ENCODE data around the gene RNU6-8. TPM values are rescaled to one million over a fixed set of nuclear protein-coding genes. Genes with fewer than 3 reads are reported as not detected.

Gene RNU6-8
- not detected for total RNA-seq

GRCh38 chr14:32202998-32203882 lies at the start of gene RNU6-8:
RNU6-8 (minus strand) TSS chr14:32203269.
- FAIRE-seq (no peak), DNase-seq (ENCODE audit: low spot score in 2 of 2) (peak; percentile 60 to 64)

GRCh38 chr14:32252030-32252670 lies 49.1 kb upstream of the RNU6-8 start:
- DNase-seq (ENCODE audit: low spot score in 2 of 2) (peak; percentile 47 to 57), FAIRE-seq (no peak)

GRCh38 chr14:32251530-32251929 lies 48.5 kb upstream of the RNU6-8 start:
- no peak for DNase-seq (ENCODE audit: low spot score in 2 of 2)
- no peak for FAIRE-seq

DNA sequence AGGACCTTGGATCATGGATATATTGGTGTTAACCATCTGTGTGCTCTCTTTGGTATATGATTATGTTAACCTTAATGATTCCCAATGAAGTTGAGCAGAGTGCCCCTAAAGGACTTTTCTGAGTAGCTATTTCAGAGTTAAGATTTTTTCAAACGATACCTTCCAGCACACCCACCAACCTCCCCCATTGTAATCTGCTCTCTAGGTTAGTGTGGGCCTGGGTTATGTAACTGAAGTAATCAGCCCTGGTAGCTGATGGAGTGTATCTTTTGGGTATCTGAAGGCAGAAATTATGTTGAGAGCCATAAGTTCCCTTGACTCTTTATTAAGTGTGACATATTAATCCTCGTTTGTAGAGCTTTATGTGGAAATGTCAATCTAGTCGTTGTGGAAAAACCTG lies 47.6 kb upstream of the RNU6-8 start:
- DNase-seq (ENCODE audit: low spot score in 2 of 2): no peak
- no peak for FAIRE-seq

DNA sequence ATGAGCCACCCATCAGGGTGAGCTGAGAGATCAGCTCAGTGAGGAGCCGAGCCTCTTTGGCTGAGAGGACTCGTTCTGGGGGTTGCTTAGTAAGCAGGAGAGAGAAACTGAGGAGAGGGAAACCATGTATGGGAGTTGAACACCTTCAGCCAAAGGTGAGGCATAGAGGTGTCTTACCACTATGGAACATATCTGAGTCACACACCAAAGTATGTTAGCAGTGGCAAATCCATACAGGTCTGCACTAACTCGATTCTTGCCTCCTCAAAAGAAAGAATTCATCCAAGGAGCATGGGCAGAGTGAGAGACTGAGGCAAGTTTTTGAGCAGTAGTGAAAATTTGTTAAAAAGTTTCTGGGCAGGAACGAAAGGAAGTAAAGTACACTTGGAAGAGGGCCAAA lies 46.7 kb upstream of the RNU6-8 start:
- DNase-seq (ENCODE audit: low spot score in 2 of 2) (no peak), FAIRE-seq (no peak)

- no peak for DNase-seq (ENCODE audit: low spot score in 2 of 2)
- FAIRE-seq: no peak
Observed at GRCh38 chr14:32249371-32249770, 46.3 kb upstream of the RNU6-8 start.

DNA sequence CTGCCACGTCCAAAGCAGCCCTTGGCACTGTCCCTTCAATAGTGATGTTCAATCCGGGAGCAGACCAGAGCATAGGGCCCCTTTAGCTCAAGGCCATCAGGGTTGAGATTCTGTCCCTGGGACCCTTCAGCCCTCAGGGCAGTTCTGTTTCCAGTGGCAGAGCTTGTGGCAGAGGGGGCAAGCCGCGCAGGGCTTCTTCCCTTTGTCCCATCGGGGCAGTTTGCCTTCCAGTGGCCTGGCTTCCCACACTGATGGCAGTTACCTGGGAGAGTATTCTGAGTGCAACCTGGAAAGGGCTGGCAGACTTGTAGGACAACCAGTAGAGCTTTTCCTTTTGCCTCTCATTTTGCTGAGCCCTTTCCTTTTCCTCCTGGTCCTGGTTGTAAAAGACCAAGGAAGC lies 43.7 kb upstream of the RNU6-8 start:
- DNase-seq (ENCODE audit: low spot score in 2 of 2) (no peak), FAIRE-seq (no peak)

- no peak for DNase-seq (ENCODE audit: low spot score in 2 of 2)
- no peak for FAIRE-seq
Observed at GRCh38 chr14:32244404-32244803, 41.3 kb upstream of the RNU6-8 start.

DNA sequence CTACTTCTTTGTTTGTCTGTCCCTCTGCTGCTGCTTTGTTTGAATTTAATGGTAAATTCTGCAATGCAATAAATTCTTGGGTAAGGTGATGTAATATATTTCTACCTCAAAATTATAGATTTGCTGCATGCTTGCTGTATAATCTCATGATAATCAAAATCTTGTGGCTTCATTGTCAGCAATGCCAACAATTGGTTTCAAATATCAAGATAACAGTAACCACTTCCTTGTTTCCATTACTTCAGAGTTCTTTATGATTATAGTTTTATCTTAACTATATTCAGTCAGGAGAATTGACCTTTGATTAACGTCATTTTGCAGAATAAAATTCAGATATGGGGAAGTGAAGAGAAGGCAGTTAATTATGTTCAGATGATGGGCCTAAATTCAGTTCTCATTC lies 30.2 kb upstream of the RNU6-8 start:
- no peak for FAIRE-seq
- DNase-seq (ENCODE audit: low spot score in 2 of 2): no peak

- DNase-seq (ENCODE audit: low spot score in 2 of 2) (no peak), FAIRE-seq (no peak)
Observed at GRCh38 chr14:32232481-32232880, 29.4 kb upstream of the RNU6-8 start.

DNA sequence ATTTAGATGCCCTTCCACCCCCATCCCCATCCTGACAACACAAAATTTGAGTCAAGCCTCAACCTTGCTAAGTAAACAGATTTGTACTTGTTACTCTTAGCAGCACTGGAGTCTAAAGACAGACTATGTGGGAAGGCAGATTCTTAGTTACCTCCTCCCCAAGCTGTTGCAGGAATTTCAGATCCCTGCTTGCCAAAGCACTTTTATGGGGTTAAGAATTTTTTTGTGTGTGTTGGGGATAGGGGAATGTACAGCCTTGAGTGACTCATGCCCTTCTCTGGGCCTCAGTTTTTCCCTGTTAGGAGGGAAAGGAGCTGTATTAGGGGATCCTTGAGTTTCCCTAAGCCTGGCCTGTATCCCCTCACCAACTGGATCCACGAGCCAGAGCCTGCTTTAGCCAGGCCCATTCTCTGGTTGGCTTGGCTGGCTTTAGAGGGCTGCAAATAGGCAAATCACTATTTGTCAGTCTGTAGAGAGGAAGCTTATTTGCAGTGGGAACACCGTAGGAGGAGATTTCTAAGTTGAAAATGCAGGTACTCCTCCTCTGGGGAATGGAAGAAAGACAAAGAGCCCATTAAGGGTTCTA lies 27.7 kb upstream of the RNU6-8 start:
- FAIRE-seq (no peak), DNase-seq (ENCODE audit: low spot score in 2 of 2) (no peak)

- no peak for DNase-seq (ENCODE audit: low spot score in 2 of 2)
Observed at GRCh38 chr14:32230181-32230580, 27.1 kb upstream of the RNU6-8 start.

DNA sequence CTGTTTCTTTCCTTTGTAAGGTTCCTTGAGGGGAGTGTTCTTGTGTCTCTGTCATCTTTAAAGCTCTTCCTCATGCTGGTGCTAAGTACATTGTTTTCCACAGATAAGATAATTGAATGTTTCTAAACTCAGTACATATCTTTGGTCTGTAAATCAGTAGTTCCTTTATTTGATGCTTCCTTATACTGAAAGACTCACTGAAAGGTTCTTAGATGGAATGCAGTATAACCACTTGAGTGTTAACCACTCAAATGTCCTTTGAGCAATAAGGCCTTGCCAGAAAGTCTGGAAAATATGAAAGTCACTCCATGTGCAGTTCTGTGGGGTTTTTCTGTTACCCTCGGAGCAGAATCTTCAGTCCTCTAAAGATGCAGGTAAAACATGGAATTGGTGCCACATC lies 23.0 kb upstream of the RNU6-8 start:
- FAIRE-seq: no peak
- no peak for DNase-seq (ENCODE audit: low spot score in 2 of 2)

More at GRCh38 chr14:32230181-32230580, 27.1 kb upstream of the RNU6-8 start:
- no peak for FAIRE-seq

- DNase-seq (ENCODE audit: low spot score in 2 of 2) (no peak), FAIRE-seq (no peak)
Observed at GRCh38 chr14:32225378-32225920, 22.4 kb upstream of the RNU6-8 start.

DNA sequence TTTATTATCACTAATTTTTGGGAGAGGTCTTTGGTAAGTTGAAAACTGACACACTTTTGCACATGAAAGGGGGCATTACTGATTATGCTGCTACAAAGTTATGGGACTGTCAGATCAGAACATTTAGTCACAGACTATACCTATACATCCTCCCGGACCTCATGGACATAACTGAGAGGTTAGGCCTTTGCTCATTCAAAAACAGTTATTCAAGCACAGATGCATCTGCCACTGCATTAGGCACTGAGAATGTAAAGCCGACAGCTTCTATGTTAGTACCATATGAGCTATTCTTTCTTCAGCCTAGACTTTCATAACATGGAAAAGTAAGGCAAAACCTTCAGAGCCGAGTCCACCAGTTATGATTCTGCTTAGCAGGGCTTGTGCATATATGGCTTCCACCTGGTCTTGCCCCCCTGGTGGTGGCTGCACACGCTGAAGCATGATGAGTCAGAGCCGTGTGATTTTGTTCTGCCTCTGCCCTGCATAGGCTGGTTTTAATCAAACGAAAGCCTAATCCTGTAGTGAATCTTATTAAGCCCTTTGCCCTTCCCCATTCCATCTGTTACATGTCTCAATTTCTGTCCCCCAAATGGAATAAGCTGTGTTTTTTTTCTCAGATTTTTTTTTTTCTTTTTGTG lies 21.8 kb upstream of the RNU6-8 start:
- FAIRE-seq (no peak), DNase-seq (ENCODE audit: low spot score in 2 of 2) (peak in 1 of 2 donors; percentile 15)

DNA sequence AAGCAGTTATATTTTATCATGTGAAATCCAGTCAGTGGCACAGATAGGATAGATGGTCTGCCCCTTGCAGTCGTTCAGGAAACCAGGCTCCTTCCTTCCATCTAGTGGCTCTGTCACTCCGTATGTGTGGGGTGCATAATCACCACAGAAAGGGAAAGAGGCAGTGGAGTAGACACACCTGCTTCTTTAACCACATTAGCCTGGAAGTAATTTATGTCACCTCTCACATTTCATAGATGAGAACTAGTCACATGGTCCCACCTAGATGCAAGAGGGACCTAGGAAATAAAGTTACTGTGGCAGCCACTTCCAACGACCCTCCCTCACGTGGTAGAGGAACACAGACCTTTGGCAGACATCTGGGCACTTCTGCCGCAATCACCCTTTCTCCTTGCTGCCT lies 14.2 kb upstream of the RNU6-8 start:
- FAIRE-seq (no peak), DNase-seq (ENCODE audit: low spot score in 2 of 2) (no peak)

- FAIRE-seq (no peak), DNase-seq (ENCODE audit: low spot score in 2 of 2) (no peak)
Observed at GRCh38 chr14:32212833-32213232, 9.8 kb upstream of the RNU6-8 start.

DNA sequence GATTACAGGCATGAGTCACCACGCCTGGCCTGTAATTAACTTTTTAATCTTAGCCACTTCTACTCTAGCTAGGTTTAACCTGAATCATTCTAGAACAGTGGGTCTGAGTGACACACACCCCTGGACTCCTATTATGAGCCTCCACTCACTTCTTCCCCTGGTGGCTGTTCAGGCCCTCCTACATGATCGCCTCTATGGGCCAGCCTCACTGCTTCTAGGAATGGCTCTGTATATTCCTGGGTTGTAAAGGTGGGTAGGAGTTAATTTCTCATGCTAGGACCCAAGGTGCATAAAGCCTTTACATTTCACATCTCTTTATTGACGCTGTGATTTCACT lies 8.0 kb upstream of the RNU6-8 start:
- no peak for FAIRE-seq
- DNase-seq (ENCODE audit: low spot score in 2 of 2): no peak

DNA sequence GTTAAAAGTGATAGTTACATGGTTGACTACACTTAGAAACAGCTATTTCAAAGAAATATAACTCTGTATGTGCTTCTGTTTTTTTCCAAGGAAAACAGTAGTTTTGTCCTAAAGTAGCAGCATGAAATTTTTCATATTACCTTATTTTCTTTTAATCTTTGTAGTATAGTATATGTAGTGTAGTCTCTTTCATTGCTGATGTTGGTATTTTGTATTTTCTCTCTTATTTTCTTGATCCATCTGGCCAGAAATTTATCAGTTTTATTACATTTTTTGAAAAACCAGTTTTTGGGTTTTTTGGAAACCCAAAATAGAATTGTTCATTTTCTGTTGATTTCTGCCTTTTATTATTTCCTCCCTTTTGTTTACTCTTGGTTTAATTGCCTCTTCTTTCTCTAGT lies 6.4 kb upstream of the RNU6-8 start:
- DNase-seq (ENCODE audit: low spot score in 2 of 2): no peak
- FAIRE-seq: no peak

DNA sequence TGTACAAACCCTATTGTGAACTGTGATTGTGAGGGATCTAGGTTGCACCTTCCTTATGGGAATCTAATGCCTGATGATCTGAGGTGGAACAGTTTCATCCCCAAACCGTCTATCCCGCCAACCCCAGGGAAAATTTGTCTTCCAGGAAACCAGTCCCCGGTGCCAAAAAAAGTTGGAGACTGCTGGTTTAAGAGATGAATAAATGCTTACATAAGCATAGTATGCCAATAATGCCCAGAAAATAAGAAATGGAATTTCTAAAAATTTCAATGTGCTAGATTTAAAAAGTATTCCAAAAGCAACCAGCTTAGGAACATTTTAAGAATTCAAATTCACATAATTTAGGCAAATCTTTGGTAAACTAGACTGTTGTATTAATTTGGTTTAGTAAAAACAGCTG lies 5.4 kb upstream of the RNU6-8 start:
- FAIRE-seq (no peak), DNase-seq (ENCODE audit: low spot score in 2 of 2) (no peak)

GRCh38 chr14:32206552-32206951 lies 3.5 kb upstream of the RNU6-8 start:
- no peak for FAIRE-seq
- DNase-seq (ENCODE audit: low spot score in 2 of 2): no peak

All from frontal cortex (tissue), 4 donors.